Right lobe of liver (tissue), 6 donors: ENCODE measurements around the gene ARHGAP8. TPM values are rescaled to one million over a fixed set of nuclear protein-coding genes. Genes with fewer than 3 reads are reported as not detected.
"Not testable (repeated sequence)": the region's sequence is repeated elsewhere in the genome, so short reads cannot be mapped to it uniquely, and the experiment has no call there.

ENCODE experiments used
- ATAC-seq, 4 donors: fragments of 200-7000 bp; cut with Tn5 transposase; one replicate each; pipeline ENCODE4 v1.9.1; 2020; ENCODE audit warnings: mild to moderate bottlenecking in 4 of 4, moderate library complexity in 4 of 4
- DNase-seq, 3 donors: peaks; one replicate each; pipeline ENCODE4 v3.0.0-alpha.2; 2020
- H3K27ac ChIP-seq, 3 donors: fragments of 200-600 bp; one replicate each; pipeline ENCODE4 v1.8.0; 2022
- H3K27me3 ChIP-seq, 2 donors: fragments of 200-600 bp; one replicate each; pipeline ENCODE4 v1.8.0; 2022
- H3K36me3 ChIP-seq, 4 donors: fragments of 200-600 bp; sonication (generic) in 1 of 4; one replicate each; pipeline versions ENCODE4 v1.5.1 to v1.8.0; 2017 to 2022; ENCODE audit warnings: control low read depth in 1 of 4
- H3K4me1 ChIP-seq, 4 donors: fragments of 200-600 bp; sonication (generic) in 1 of 4; one replicate each; pipeline versions ENCODE4 v1.5.1 to v1.8.0; 2017 to 2022; ENCODE audit warnings: control low read depth in 1 of 4
- H3K4me3 ChIP-seq, 3 donors: fragments of 200-600 bp; one replicate each; pipeline ENCODE4 v1.8.0; 2022
- H3K9me3 ChIP-seq, 4 donors: fragments of 200-600 bp; sonication (generic) in 1 of 4; one replicate each; pipeline versions ENCODE4 v1.5.1 to v1.8.0; 2017 to 2022; ENCODE audit warnings: control low read depth in 1 of 4
- POLR2A ChIP-seq: fragments of 450-650 bp; IDR thresholded peaks from one replicate; pipeline ENCODE4 v1.6.1; 2017; ENCODE audit warnings: antibody characterized with exemption, mild to moderate bottlenecking
- WGBS: methylation state at CpG from one replicate; pipeline ENCODE4 v1.1.6; 2018; ENCODE audit warnings: low coverage, low lambda C conversion rate; ENCODE audit not compliant: insufficient coverage; ENCODE audit errors: missing lambda C conversion rate; 5-methylcytosine and 5-hydroxymethylcytosine counted together
- intact Hi-C, 2 donors: fragments of 100-400 bp; cut with DNase I; formaldehyde crosslinking; loops; one replicate each; pipeline versions ENCODE4 v1.11.2 to v1.14.1; 2022
- total RNA-seq, 6 experiments: library from RNA; depleted of rRNA in 2 of 6; stranded (reverse); fragments of >200 nt in 2 of 6; fragmentation: NEBNext Ultra II Directional in 3 of 6; extraction: Animal tissue kit (Norgen Biotek cat#: 25700) in 3 of 6; gene quantifications; one replicate each; pipeline versions ENCODE4 v1.1.0 to v1.2.4, GENCODE V29; 2016 to 2023
- TF ChIP-seq, protein P1 (sequence below), 4 donors: fragments of 200-600 bp in 3 of 4; fragments of 450-650 bp in 1 of 4; IDR thresholded peaks; one replicate each; pipeline versions ENCODE4 v1.5.1 to v1.8.0; 2016 to 2022; ENCODE audit warnings: antibody characterized with exemption in 4 of 4, mild to moderate bottlenecking in 2 of 4
- donor health status: DM: no; HTN: yes; CAD: no.
- donor health status: DM: no; HTN: no; CAD: no.
- donor health status: DM: no; HTN: no; CAD: no.
- donor health status: DM: no; HTN: yes; CAD: no.
- donor health status: DM: no; HTN: yes; CAD: no.

Gene ARHGAP8
- total RNA-seq, 6 experiments from 2014 or later: 0.49 to 1.0 (median 0.61) TPM; not detected in 1

GRCh38 chr22:44793506-44794172 lies 41.3 kb downstream of the ARHGAP8 start:
- DNase-seq (no peak), ATAC-seq (no peak)
- Histone ChIP-seq H3K4me1 (no peaks in the 10 kb centered on the region), H3K9me3 (no peaks in the 10 kb centered on the region), H3K27ac (no peak overlapping the region), H3K36me3 (no peaks in the 10 kb centered on the region), H3K4me3 (no peak overlapping the region), H3K27me3 (no peaks in the 10 kb centered on the region)
- intact Hi-C loops: no loop called here
- WGBS: 83% methylated on average over 24 of the region's 24 CpGs
- TF ChIP-seq, protein P1, sequence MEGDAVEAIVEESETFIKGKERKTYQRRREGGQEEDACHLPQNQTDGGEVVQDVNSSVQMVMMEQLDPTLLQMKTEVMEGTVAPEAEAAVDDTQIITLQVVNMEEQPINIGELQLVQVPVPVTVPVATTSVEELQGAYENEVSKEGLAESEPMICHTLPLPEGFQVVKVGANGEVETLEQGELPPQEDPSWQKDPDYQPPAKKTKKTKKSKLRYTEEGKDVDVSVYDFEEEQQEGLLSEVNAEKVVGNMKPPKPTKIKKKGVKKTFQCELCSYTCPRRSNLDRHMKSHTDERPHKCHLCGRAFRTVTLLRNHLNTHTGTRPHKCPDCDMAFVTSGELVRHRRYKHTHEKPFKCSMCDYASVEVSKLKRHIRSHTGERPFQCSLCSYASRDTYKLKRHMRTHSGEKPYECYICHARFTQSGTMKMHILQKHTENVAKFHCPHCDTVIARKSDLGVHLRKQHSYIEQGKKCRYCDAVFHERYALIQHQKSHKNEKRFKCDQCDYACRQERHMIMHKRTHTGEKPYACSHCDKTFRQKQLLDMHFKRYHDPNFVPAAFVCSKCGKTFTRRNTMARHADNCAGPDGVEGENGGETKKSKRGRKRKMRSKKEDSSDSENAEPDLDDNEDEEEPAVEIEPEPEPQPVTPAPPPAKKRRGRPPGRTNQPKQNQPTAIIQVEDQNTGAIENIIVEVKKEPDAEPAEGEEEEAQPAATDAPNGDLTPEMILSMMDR (IDR thresholded peaks at IDR 0.05): no peak

GRCh38 chr22:44795701-44796630 lies 43.6 kb downstream of the ARHGAP8 start:
- ATAC-seq (peak in 1 of 4 donors; percentile 7), DNase-seq (no peak)
- no peak overlapping the region for H3K4me3 ChIP-seq
- H3K27me3 ChIP-seq: no peaks in the 10 kb centered on the region
- TF ChIP-seq POLR2A: no peak
- TF ChIP-seq, protein P1 (IDR thresholded peaks at IDR 0.05): no peak
- H3K4me1 ChIP-seq: no peaks in the 10 kb centered on the region
- 36% methylated on average over 5 of the region's 18 CpGs for WGBS
- intact Hi-C loops: no loop called here
- no peak overlapping the region for H3K27ac ChIP-seq
- no peaks in the 10 kb centered on the region for H3K9me3 ChIP-seq
- H3K36me3 ChIP-seq: no peaks in the 10 kb centered on the region

- intact Hi-C loops: no loop called here
- no peak for DNase-seq
- no peak for ATAC-seq
- Histone ChIP-seq H3K27me3 (no peaks in the 10 kb centered on the region), H3K36me3 (no peaks in the 10 kb centered on the region), H3K4me1 (no peaks in the 10 kb centered on the region), H3K4me3 (no peak overlapping the region), H3K27ac (no peak overlapping the region), H3K9me3 (no peaks in the 10 kb centered on the region)
- TF ChIP-seq POLR2A: no peak
- TF ChIP-seq, protein P1 (IDR thresholded peaks at IDR 0.05): no peak
- WGBS: 67% methylated on average over 8 of the region's 9 CpGs
Measured at GRCh38 chr22:44797181-44797725, 44.9 kb downstream of the ARHGAP8 start.

DNA sequence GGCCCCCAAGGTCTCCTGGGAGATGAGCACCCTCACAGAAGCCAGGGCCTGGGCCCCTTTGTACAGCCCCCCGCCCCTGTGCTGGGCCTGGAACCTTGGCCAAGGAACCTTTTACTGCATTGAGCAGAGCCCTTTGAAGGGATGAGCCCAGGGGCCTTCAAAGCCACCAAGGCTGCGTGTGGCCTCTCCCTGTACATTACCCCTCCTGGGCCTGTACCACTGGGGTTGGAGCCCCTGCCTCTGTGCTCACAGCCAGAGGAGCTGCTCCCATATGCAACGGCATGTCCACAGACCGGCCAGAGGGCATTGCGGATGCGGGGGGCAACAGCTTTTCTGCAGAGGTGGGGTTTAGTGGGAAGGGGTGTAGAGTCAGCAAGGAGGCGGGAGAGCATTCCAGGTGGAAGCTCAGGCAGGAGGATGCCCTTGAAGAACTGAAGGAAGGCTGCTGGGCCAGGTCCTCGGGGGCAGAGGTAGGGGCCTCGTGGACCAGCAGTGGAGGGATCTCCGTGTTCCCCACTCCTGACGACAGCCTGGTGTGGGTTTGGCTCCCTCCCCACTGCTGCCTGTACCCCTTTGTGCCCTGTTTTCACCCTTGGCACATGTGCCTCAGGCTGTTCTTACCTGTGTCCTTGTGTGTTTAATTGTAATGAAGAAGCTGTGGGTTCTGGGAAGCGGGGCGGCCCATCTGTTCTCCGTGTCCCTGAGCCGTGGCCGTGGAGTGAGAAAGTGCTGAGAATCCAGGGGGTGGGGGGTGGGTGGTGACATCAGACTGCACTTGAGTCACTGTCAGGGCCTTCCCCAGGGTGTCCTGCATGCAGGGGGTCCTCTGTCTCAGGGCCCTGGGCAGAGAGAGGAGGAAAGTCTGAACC lies 46.9 kb downstream of the ARHGAP8 start:
- 73% methylated on average over 9 of the region's 16 CpGs for WGBS
- Histone ChIP-seq H3K36me3 (no peaks in the 10 kb centered on the region), H3K9me3 (no peaks in the 10 kb centered on the region), H3K27me3 (no peaks in the 10 kb centered on the region), H3K4me1 (no peaks in the 10 kb centered on the region), H3K27ac (no peak overlapping the region), H3K4me3 (no peak overlapping the region)
- no peak for ATAC-seq
- intact Hi-C loops: no loop called here
- no peak for DNase-seq
- TF ChIP-seq, protein P1 (IDR thresholded peaks at IDR 0.05): no peak
- TF ChIP-seq POLR2A: no peak

GRCh38 chr22:44799946-44800634 lies 47.7 kb downstream of the ARHGAP8 start:
- H3K9me3 ChIP-seq, ATAC-seq, DNase-seq, H3K4me3 ChIP-seq, H3K27ac ChIP-seq, intact Hi-C loops, H3K27me3 ChIP-seq, H3K4me1 ChIP-seq, H3K36me3 ChIP-seq: not testable (repeated sequence)
- WGBS: 61% methylated on average over 5 of the region's 17 CpGs
